ENCODE data around the gene TLE2. TPM values are rescaled to one million over a fixed set of nuclear protein-coding genes. Genes with fewer than 3 reads are reported as not detected.

TLE2 gene
- total and polyA plus RNA-seq, 9 of the 15 experiments (the other 6 are each of a cell fraction or from before 2014, with no cell fraction given), result 0.35 to 13.1 (median 6.2) TPM

DNA sequence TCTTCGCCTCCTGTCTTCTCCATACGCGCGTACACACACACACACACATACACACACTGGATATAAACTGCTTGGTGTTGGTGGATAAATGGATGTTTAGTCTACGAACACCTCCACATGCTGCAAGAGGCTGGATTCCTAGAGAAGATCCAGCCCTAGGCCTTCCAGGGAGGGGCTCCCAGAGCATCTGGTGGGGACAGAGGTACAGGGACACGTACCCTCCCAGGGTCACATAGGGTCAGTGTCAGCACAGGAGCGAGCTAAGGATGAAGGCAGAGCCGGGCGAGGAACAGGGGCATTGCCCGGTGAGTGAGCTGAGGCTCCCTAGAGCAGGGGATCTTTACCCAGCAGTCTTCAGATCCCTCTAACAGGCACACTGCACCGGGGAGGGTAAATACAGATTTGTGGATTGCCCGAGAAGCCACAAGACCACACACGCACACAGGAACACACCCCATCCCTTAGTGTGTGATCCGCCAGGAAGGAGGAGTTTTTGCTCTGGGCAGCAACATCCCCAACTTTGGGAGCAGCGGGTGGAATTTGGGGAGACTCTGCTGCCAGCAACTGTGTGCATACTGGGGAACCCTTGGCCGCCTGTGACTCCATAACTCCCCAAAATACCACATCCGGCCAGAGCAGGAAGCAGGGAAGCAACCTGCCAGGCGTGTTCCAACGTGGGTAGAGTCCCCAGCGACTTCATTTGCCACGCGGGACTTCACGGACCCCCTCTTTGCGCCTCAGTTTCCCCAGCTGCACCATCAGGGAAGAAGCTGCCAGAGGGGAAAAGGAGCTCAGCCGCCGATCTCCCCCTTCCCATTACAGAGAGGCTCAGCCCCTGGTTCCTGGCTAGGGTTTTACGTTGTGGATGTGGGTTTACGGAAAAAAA is 5.8 kb upstream of the TLE2 start (continued):
- TF ChIP-seq, protein P1, sequence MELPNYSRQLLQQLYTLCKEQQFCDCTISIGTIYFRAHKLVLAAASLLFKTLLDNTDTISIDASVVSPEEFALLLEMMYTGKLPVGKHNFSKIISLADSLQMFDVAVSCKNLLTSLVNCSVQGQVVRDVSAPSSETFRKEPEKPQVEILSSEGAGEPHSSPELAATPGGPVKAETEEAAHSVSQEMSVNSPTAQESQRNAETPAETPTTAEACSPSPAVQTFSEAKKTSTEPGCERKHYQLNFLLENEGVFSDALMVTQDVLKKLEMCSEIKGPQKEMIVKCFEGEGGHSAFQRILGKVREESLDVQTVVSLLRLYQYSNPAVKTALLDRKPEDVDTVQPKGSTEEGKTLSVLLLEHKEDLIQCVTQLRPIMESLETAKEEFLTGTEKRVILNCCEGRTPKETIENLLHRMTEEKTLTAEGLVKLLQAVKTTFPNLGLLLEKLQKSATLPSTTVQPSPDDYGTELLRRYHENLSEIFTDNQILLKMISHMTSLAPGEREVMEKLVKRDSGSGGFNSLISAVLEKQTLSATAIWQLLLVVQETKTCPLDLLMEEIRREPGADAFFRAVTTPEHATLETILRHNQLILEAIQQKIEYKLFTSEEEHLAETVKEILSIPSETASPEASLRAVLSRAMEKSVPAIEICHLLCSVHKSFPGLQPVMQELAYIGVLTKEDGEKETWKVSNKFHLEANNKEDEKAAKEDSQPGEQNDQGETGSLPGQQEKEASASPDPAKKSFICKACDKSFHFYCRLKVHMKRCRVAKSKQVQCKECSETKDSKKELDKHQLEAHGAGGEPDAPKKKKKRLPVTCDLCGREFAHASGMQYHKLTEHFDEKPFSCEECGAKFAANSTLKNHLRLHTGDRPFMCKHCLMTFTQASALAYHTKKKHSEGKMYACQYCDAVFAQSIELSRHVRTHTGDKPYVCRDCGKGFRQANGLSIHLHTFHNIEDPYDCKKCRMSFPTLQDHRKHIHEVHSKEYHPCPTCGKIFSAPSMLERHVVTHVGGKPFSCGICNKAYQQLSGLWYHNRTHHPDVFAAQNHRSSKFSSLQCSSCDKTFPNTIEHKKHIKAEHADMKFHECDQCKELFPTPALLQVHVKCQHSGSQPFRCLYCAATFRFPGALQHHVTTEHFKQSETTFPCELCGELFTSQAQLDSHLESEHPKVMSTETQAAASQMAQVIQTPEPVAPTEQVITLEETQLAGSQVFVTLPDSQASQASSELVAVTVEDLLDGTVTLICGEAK (IDR thresholded peaks at IDR 0.05), result peak; percentile 76
- TF ChIP-seq, protein P1 (CRISPR knock-in tag; IDR thresholded peaks at IDR 0.05), result no peak
- TF ChIP-seq, protein P2, sequence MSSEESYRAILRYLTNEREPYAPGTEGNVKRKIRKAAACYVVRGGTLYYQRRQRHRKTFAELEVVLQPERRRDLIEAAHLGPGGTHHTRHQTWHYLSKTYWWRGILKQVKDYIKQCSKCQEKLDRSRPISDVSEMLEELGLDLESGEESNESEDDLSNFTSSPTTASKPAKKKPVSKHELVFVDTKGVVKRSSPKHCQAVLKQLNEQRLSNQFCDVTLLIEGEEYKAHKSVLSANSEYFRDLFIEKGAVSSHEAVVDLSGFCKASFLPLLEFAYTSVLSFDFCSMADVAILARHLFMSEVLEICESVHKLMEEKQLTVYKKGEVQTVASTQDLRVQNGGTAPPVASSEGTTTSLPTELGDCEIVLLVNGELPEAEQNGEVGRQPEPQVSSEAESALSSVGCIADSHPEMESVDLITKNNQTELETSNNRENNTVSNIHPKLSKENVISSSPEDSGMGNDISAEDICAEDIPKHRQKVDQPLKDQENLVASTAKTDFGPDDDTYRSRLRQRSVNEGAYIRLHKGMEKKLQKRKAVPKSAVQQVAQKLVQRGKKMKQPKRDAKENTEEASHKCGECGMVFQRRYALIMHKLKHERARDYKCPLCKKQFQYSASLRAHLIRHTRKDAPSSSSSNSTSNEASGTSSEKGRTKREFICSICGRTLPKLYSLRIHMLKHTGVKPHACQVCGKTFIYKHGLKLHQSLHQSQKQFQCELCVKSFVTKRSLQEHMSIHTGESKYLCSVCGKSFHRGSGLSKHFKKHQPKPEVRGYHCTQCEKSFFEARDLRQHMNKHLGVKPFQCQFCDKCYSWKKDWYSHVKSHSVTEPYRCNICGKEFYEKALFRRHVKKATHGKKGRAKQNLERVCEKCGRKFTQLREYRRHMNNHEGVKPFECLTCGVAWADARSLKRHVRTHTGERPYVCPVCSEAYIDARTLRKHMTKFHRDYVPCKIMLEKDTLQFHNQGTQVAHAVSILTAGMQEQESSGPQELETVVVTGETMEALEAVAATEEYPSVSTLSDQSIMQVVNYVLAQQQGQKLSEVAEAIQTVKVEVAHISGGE (CRISPR knock-in tag; IDR thresholded peaks at IDR 0.05), result peak in 1 of 3 experiments; percentile 68; a peak in 1 of 6 replicates
- TF ChIP-seq ZNF561 (CRISPR knock-in tag; conservative IDR thresholded peaks at IDR 0.05) (no peak), IFI16 (CRISPR knock-in tag; IDR thresholded peaks at IDR 0.05) (no peak), BRD9 (IDR thresholded peaks at IDR 0.05; ENCODE audit: low read depth, partially characterized antibody) (peak; percentile 36), RBFOX2 (IDR thresholded peaks at IDR 0.05; ENCODE audit: low read depth, low read length) (peak; percentile 72), EGR1 (conservative IDR thresholded peaks at IDR 0.05) (peak; percentile 23; the same call in 1 of the 2 replicates)
- TF ChIP-seq, protein P3, sequence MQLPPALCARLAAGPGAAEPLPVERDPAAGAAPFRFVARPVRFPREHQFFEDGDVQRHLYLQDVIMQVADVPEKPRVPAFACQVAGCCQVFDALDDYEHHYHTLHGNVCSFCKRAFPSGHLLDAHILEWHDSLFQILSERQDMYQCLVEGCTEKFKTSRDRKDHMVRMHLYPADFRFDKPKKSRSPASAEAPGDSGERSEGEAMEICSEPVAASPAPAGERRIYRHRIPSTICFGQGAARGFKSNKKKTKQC (CRISPR knock-in tag; IDR thresholded peaks at IDR 0.05), result peak; percentile 44; the same call in 1 of the 2 replicates
